Adrenal gland (tissue), 12 donors: ENCODE measurements around the gene KCNK7. TPM values are rescaled to one million over a fixed set of nuclear protein-coding genes. Genes with fewer than 3 reads are reported as not detected.

Experiments used
- DNase-seq, 7 donors: peaks; one replicate each; pipeline ENCODE4 v3.0.0-alpha.2; 2019 to 2020
- H3K27ac ChIP-seq, 5 donors: fragments of 200-600 bp; sonication (generic) in 4 of 5; 1 replicate in 3 of 5; 2 replicates in 2 of 5; pipeline versions ENCODE4 v1.5.1 to v1.8.0; 2016 to 2020; ENCODE audit warnings: mild to moderate bottlenecking in 1 of 5
- H3K27me3 ChIP-seq: fragments of 200-600 bp; 2 replicates; pipeline ENCODE4 v1.8.0; 2021
- H3K36me3 ChIP-seq, 2 donors: fragments of 200-600 bp; replicated peaks in 1 of 2; 1 replicate in 1 of 2; 2 replicates in 1 of 2; pipeline versions ENCODE4 v1.5.1 to v1.8.0; 2018 to 2022
- H3K4me1 ChIP-seq, 2 donors: fragments of 200-600 bp; replicated peaks in 1 of 2; 1 replicate in 1 of 2; 2 replicates in 1 of 2; pipeline versions ENCODE4 v1.5.1 to v1.8.0; 2018 to 2021
- H3K4me3 ChIP-seq, 4 donors: fragments of 200-600 bp; sonication (generic) in 3 of 4; one replicate each; pipeline ENCODE4 v1.5.1; 2016 to 2018
- H3K9me3 ChIP-seq, 3 donors: fragments of 200-600 bp; sonication (generic) in 1 of 3; replicated peaks in 1 of 3; 1 replicate in 2 of 3; 2 replicates in 1 of 3; pipeline versions ENCODE4 v1.5.1 to v1.8.0; 2016 to 2021
- CTCF ChIP-seq, 6 experiments: fragments of 450-650 bp in 4 of 6; fragments of 200-600 bp in 2 of 6; sonication (generic) in 1 of 6; IDR thresholded peaks; 1 replicate in 5 of 6; 2 replicates in 1 of 6; pipeline versions ENCODE4 v1.5.1 to v1.8.0; 2016 to 2021; ENCODE audit warnings: antibody characterized with exemption in 6 of 6, mild to moderate bottlenecking in 2 of 6, moderate library complexity in 1 of 6
- POLR2A ChIP-seq, 2 donors: fragments of 450-650 bp; IDR thresholded peaks; one replicate each; pipeline ENCODE4 v1.6.1; 2017; ENCODE audit warnings: antibody characterized with exemption in 2 of 2, mild to moderate bottlenecking in 2 of 2, moderate library complexity in 1 of 2
- WGBS, 4 donors: extraction: QIAGEN DNeasy Blood & Tissue Kit in 2 of 4; methylation state at CpG; one replicate each; pipeline versions ENCODE4 v1.1.5 to v1.1.7; 2013 to 2017; 5-methylcytosine and 5-hydroxymethylcytosine counted together
- intact Hi-C, 2 donors: fragments of 100-400 bp; cut with DNase I; formaldehyde crosslinking; loops; one replicate each; pipeline versions ENCODE4 v1.14.1 to v1.15.0; 2022 to 2023
- polyA plus RNA-seq, 3 donors: library from polyadenylated mRNA; stranded (reverse); fragments of 200-250 nt in 2 of 3; fragments of 350-450 nt in 1 of 3; fragmentation: Illumina TruSeq in 1 of 3; extraction: RNeasy Lipid Tissue Mini Kit (QIAGEN cat#74804) in 1 of 3; gene quantifications; one replicate each; pipeline ENCODE4 v1.2.3, GENCODE V29; 2013 to 2014
- total RNA-seq, 9 donors: library from RNA; depleted of rRNA in 4 of 9; stranded (reverse); fragments of >200 nt in 4 of 9; fragments of 120-200 nt in 1 of 9; fragmentation: NEBNext Ultra II Directional in 1 of 9; extraction: Animal tissue kit (Norgen Biotek cat#: 25700) in 1 of 9; gene quantifications; one replicate each; pipeline versions ENCODE4 v1.1.0 to v1.2.4, GENCODE V29; 2013 to 2023
- donor health status: healthy with polysubstance abuse.
- donor health status: Bipolar disorder and iron deficiency.
- donor health status: DM: yes; HTN: yes; CAD: no.
- donor health status: DM: no; HTN: no; CAD: no.
- donor health status: DM: no; HTN: no; CAD: no.
- donor health status: DM: yes; HTN: yes; CAD: no.

KCNK7 gene
- total and polyA plus RNA-seq, 12 donors: 0.06 to 12.5 (median 0.57) TPM; not detected in 5

GRCh38 chr11:65621460-65621859, 25.9 kb upstream of the KCNK7 start:
- peaks cover 0 to 87% of the 10 kb centered on the region in 2 donors for H3K36me3 ChIP-seq
- TF ChIP-seq CTCF (IDR thresholded peaks at IDR 0.05) (no peak), POLR2A (IDR thresholded peaks at IDR 0.05) (no peak)
- H3K4me1 ChIP-seq: peaks cover 4 to 11% of the 10 kb centered on the region in 2 donors
- H3K9me3 ChIP-seq: no peaks in the 10 kb centered on the region
- H3K4me3 ChIP-seq: no peak overlapping the region
- DNase-seq: no peak
- 89 to 96% (median 93%) methylated on average over 14 of the region's 14 CpGs for WGBS, 4 donors
- no peak overlapping the region for H3K27ac ChIP-seq
- intact Hi-C loops: no loop called here
- H3K27me3 ChIP-seq: no peaks in the 10 kb centered on the region

GRCh38 chr11:65620666-65621065, 25.1 kb upstream of the KCNK7 start:
- WGBS, 4 donors: 88 to 97% (median 94%) methylated on average over 5 to 19 of the region's 19 CpGs
- no peaks in the 10 kb centered on the region for H3K27me3 ChIP-seq
- no peaks in the 10 kb centered on the region for H3K9me3 ChIP-seq
- no peak overlapping the region for H3K27ac ChIP-seq
- intact Hi-C loops: no loop called here
- DNase-seq: no peak
- peaks cover 8 to 13% of the 10 kb centered on the region in 2 donors for H3K4me1 ChIP-seq
- no peak for TF ChIP-seq POLR2A (IDR thresholded peaks at IDR 0.05)
- TF ChIP-seq CTCF (IDR thresholded peaks at IDR 0.05): no peak
- peaks cover 0 to 79% of the 10 kb centered on the region in 2 donors for H3K36me3 ChIP-seq
- no peak overlapping the region for H3K4me3 ChIP-seq

GRCh38 chr11:65619281-65619928, 23.8 kb upstream of the KCNK7 start:
- H3K4me3 ChIP-seq: no peak overlapping the region
- DNase-seq: peak in 1 of 7 donors; percentile 27
- peaks cover 8 to 13% of the 10 kb centered on the region in 2 donors for H3K4me1 ChIP-seq
- 73 to 93% (median 91%) methylated on average over 2 to 29 of the region's 29 CpGs for WGBS, 4 donors
- no peaks in the 10 kb centered on the region for H3K9me3 ChIP-seq
- H3K27ac ChIP-seq: no peak overlapping the region
- peaks cover 0 to 67% of the 10 kb centered on the region in 2 donors for H3K36me3 ChIP-seq
- TF ChIP-seq POLR2A (IDR thresholded peaks at IDR 0.05) (no peak), CTCF (IDR thresholded peaks at IDR 0.05) (no peak)
- intact Hi-C loops: no loop called here
- H3K27me3 ChIP-seq: no peaks in the 10 kb centered on the region

GRCh38 chr11:65618763-65619162, 23.2 kb upstream of the KCNK7 start:
- 90 to 91% (median 90%) methylated on average over 8 to 14 of the region's 14 CpGs for WGBS, 4 donors
- Histone ChIP-seq H3K9me3 (no peaks in the 10 kb centered on the region), H3K4me3 (no peak overlapping the region), H3K27ac (no peak overlapping the region), H3K36me3 (peaks cover 0 to 60% of the 10 kb centered on the region in 2 donors), H3K4me1 (peaks cover 8 to 13% of the 10 kb centered on the region in 2 donors), H3K27me3 (no peaks in the 10 kb centered on the region)
- DNase-seq: no peak
- intact Hi-C loops: no loop called here
- TF ChIP-seq POLR2A (IDR thresholded peaks at IDR 0.05) (no peak), CTCF (IDR thresholded peaks at IDR 0.05) (no peak)
